ENCODE measurements around the gene UNK.

- no peak for TF ChIP-seq EZH2 (IDR thresholded peaks at IDR 0.05; ENCODE audit: low read depth)
- no peak for TF ChIP-seq CTCF (conservative IDR thresholded peaks at IDR 0.05)
These were observed 53.3 kb downstream of the UNK start for GRCh38 chr17:75837899-75838298.
